Posterior vena cava (tissue), 2 donors: ENCODE measurements around the gene PRR12. TPM values are rescaled to one million over a fixed set of nuclear protein-coding genes. Genes with fewer than 3 reads are reported as not detected.

Source experiments
- total RNA-seq, 2 donors: library from RNA; stranded (reverse); fragmentation: NEBNext Ultra II Directional; extraction: Animal tissue kit (Norgen Biotek cat#: 25700); gene quantifications; one replicate each; pipeline ENCODE4 v1.2.1, GENCODE V29; 2021
- donor health status: DM: yes; HTN: yes; CAD: no.
- donor health status: DM: yes; HTN: yes; CAD: no.

PRR12 gene
- total RNA-seq, 2 donors from 2014 or later, result 18.8 to 21.7 TPM

Other genes starting within 250 kb of the PRR12 start
- gene TEAD2, start 228.8 kb upstream of the PRR12 start, total RNA-seq, result 10 to 100 TPM; 31.0 to 32.4 TPM
- gene DKKL1, start 227.3 kb upstream of the PRR12 start, total RNA-seq, result not detected
- gene KASH5, start 202.9 kb upstream of the PRR12 start, total RNA-seq, result not detected
- not detected for gene PTH2, start 167.7 kb upstream of the PRR12 start, total RNA-seq
- gene GFY, start 165.8 kb upstream of the PRR12 start, total RNA-seq, result not detected
- 1 to 10 TPM; 1.5 to 2.8 TPM for gene SLC17A7, start 149.7 kb upstream of the PRR12 start, total RNA-seq
- 10 to 100 TPM; 34.4 to 36.6 TPM for gene PIH1D1, start 139.4 kb upstream of the PRR12 start, total RNA-seq
- 10 to 100 TPM; 17.3 to 24.2 TPM for gene ALDH16A1, start 138.0 kb upstream of the PRR12 start, total RNA-seq
- 10 to 100 TPM in 1 of 2 donors, 1 to 10 TPM in 1; 7.3 to 12.0 TPM for gene FLT3LG, start 117.0 kb upstream of the PRR12 start, total RNA-seq
- gene RPL13A, start 103.6 kb upstream of the PRR12 start, total RNA-seq, result 1,000 to 10,000 TPM; 1,658 to 1,769 TPM
- gene RPS11, start 94.7 kb upstream of the PRR12 start, total RNA-seq, result 1,000 to 10,000 TPM; 1,242 to 1,344 TPM
- 100 to 1,000 TPM; 192 to 304 TPM for gene FCGRT, start 78.5 kb upstream of the PRR12 start, total RNA-seq
- gene RCN3, start 63.2 kb upstream of the PRR12 start, total RNA-seq, result 100 to 1,000 TPM in 1 of 2 donors, 10 to 100 TPM in 1; 94.0 to 128 TPM
- 10 to 100 TPM; 35.8 to 36.0 TPM for gene NOSIP, start 10.6 kb upstream of the PRR12 start, total RNA-seq
- under 1 TPM; 0.46 to 0.52 TPM for gene PRRG2, start 9.9 kb upstream of the PRR12 start, total RNA-seq
- gene RRAS, start 49.0 kb downstream of the PRR12 start, total RNA-seq, result 100 to 1,000 TPM; 124 to 173 TPM
- 10 to 100 TPM; 43.5 to 55.1 TPM for gene SCAF1, start 51.0 kb downstream of the PRR12 start, total RNA-seq
- gene IRF3, start 74.7 kb downstream of the PRR12 start, total RNA-seq, result 10 to 100 TPM; 40.6 to 50.9 TPM
- 1 to 10 TPM; 8.5 to 9.3 TPM for gene BCL2L12, start 74.8 kb downstream of the PRR12 start, total RNA-seq
- 10 to 100 TPM; 79.1 to 91.5 TPM for gene PRMT1, start 86.1 kb downstream of the PRR12 start, total RNA-seq
- gene ADM5, start 98.4 kb downstream of the PRR12 start, total RNA-seq, result 1 to 10 TPM in 1 of 2 donors, under 1 TPM in 1; 1.00 to 1.0 TPM
- 10 to 100 TPM; 10.6 to 11.8 TPM for gene CPT1C, start 99.9 kb downstream of the PRR12 start, total RNA-seq
- 1 to 10 TPM; 2.0 to 2.7 TPM for gene TSKS, start 172.1 kb downstream of the PRR12 start, total RNA-seq
- 10 to 100 TPM; 81.7 to 88.1 TPM for gene AP2A1, start 175.8 kb downstream of the PRR12 start, total RNA-seq
- gene FUZ, start 222.1 kb downstream of the PRR12 start, total RNA-seq, result 10 to 100 TPM in 1 of 2 donors, 1 to 10 TPM in 1; 6.9 to 12.2 TPM
- 10 to 100 TPM; 25.6 to 25.9 TPM for gene MED25, start 227.1 kb downstream of the PRR12 start, total RNA-seq